K562 (cell line): ENCODE results near the gene KCNK3. TPM values are rescaled to one million over a fixed set of nuclear protein-coding genes. Genes with fewer than 3 reads are reported as not detected.

Source experiments
- DACH1 ChIP-seq: fragments of 450-650 bp; IDR thresholded peaks from 2 replicates; pipeline ENCODE4 v1.6.1; 2018; ENCODE audit not compliant: partially characterized antibody
- HES1 ChIP-seq: fragments of 450-650 bp; IDR thresholded peaks from 2 replicates; pipeline ENCODE4 v1.6.1; 2016; ENCODE audit warnings: low read depth, mild to moderate bottlenecking, moderate library complexity
- MBD2 ChIP-seq: sonication (generic); IDR thresholded peaks from 2 replicates; pipeline ENCODE4 v1.6.1; 2016; ENCODE audit warnings: low read depth, borderline replicate concordance
- POLR2B ChIP-seq: fragments of 450-650 bp; IDR thresholded peaks from 2 replicates; pipeline ENCODE4 v1.6.1; 2018; ENCODE audit warnings: low read depth; ENCODE audit not compliant: partially characterized antibody
- SP1 ChIP-seq: sonication (generic); formaldehyde crosslinking; IDR thresholded peaks from 2 replicates; pipeline ENCODE4 v1.8.1; 2022; ENCODE audit warnings: mild to moderate bottlenecking, missing genetic modification reagents
- SRSF9 ChIP-seq: fragments of 200-400 bp; formaldehyde crosslinking; IDR thresholded peaks from 2 replicates; pipeline ENCODE4 v1.6.1; 2017; ENCODE audit warnings: low read depth, low read length, borderline replicate concordance
- ZBED1 ChIP-seq: IDR thresholded peaks from 2 replicates; pipeline ENCODE4 v1.6.1; 2014
- ZBTB11 ChIP-seq, 3 experiments: fragments of 200-800 bp in 1 of 3; fragments of 250-450 bp in 1 of 3; fragments of 450-650 bp in 1 of 3; sonication (Bioruptor Pico) in 1 of 3; sonication (Bioruptor generic) in 1 of 3; formaldehyde crosslinking in 1 of 3; IDR thresholded peaks; 2 replicates each; pipeline versions ENCODE4 v1.6.1 to v1.8.0; 2016 to 2022; ENCODE audit warnings: mild to moderate bottlenecking in 2 of 3, missing genetic modification characterization in 2 of 3, missing compliant biosample characterization in 1 of 3, moderate library complexity in 1 of 3
- ZNF408 ChIP-seq: fragments of 250-450 bp; sonication (Bioruptor Pico); IDR thresholded peaks from 2 replicates; pipeline ENCODE4 v1.4.0; 2020; ENCODE audit warnings: low read depth, mild to moderate bottlenecking, moderate library complexity
- ZNF551 ChIP-seq: fragments of 250-450 bp; sonication (Bioruptor Pico); IDR thresholded peaks from 2 replicates; pipeline ENCODE4 v1.5.0; 2021; ENCODE audit warnings: mild to moderate bottlenecking, moderate library complexity
- polyA plus RNA-seq, 8 experiments: library from polyadenylated mRNA; depleted of rRNA in 4 of 8; stranded (reverse) in 5 of 8; unstranded in 3 of 8; fragments of >200 nt; fragmentation: Nextera tagmentation in 2 of 8; fragmentation: Illumina TruSeq in 1 of 8; extraction: Ambion mirVana in 2 of 8; extraction: Trizol in 1 of 8; gene quantifications; 2 replicates each; pipeline versions ENCODE4 v1.2.1 to v1.2.3, GENCODE V29; 2011 to 2014; ENCODE audit warnings: inconsistent platforms in 1 of 8, missing spikeins in 1 of 8
- total RNA-seq, 7 experiments: library from RNA; depleted of rRNA in 6 of 7; stranded (reverse); fragments of >200 nt in 6 of 7; fragmentation: Illumina TruSeq in 2 of 7; extraction: Trizol in 2 of 7; gene quantifications; 2 replicates each; pipeline versions ENCODE4 v1.2.1 to v1.2.3, GENCODE V29; 2011 to 2021; ENCODE audit warnings: low replicate concordance in 1 of 7
- TF ChIP-seq, protein P1 (sequence below): fragments of 450-650 bp; IDR thresholded peaks from 2 replicates; pipeline ENCODE4 v1.6.1; 2016; ENCODE audit warnings: mild to moderate bottlenecking, moderate library complexity
- TF ChIP-seq, protein P2 (sequence below): fragments of 250-450 bp; sonication (Bioruptor Pico); IDR thresholded peaks from 2 replicates; pipeline ENCODE4 v1.8.0; 2022; ENCODE audit warnings: inconsistent platforms, mild to moderate bottlenecking, moderate library complexity, borderline replicate concordance

Gene KCNK3
- total and polyA plus RNA-seq, 9 of the 15 experiments (the other 6 are each of a cell fraction or from before 2014, with no cell fraction given), result 0.01 to 0.20 (median 0.07) TPM; not detected in 5

GRCh38 chr2:26651470-26651771, 41.1 kb upstream of the KCNK3 start (continued):
- TF ChIP-seq, protein P1, sequence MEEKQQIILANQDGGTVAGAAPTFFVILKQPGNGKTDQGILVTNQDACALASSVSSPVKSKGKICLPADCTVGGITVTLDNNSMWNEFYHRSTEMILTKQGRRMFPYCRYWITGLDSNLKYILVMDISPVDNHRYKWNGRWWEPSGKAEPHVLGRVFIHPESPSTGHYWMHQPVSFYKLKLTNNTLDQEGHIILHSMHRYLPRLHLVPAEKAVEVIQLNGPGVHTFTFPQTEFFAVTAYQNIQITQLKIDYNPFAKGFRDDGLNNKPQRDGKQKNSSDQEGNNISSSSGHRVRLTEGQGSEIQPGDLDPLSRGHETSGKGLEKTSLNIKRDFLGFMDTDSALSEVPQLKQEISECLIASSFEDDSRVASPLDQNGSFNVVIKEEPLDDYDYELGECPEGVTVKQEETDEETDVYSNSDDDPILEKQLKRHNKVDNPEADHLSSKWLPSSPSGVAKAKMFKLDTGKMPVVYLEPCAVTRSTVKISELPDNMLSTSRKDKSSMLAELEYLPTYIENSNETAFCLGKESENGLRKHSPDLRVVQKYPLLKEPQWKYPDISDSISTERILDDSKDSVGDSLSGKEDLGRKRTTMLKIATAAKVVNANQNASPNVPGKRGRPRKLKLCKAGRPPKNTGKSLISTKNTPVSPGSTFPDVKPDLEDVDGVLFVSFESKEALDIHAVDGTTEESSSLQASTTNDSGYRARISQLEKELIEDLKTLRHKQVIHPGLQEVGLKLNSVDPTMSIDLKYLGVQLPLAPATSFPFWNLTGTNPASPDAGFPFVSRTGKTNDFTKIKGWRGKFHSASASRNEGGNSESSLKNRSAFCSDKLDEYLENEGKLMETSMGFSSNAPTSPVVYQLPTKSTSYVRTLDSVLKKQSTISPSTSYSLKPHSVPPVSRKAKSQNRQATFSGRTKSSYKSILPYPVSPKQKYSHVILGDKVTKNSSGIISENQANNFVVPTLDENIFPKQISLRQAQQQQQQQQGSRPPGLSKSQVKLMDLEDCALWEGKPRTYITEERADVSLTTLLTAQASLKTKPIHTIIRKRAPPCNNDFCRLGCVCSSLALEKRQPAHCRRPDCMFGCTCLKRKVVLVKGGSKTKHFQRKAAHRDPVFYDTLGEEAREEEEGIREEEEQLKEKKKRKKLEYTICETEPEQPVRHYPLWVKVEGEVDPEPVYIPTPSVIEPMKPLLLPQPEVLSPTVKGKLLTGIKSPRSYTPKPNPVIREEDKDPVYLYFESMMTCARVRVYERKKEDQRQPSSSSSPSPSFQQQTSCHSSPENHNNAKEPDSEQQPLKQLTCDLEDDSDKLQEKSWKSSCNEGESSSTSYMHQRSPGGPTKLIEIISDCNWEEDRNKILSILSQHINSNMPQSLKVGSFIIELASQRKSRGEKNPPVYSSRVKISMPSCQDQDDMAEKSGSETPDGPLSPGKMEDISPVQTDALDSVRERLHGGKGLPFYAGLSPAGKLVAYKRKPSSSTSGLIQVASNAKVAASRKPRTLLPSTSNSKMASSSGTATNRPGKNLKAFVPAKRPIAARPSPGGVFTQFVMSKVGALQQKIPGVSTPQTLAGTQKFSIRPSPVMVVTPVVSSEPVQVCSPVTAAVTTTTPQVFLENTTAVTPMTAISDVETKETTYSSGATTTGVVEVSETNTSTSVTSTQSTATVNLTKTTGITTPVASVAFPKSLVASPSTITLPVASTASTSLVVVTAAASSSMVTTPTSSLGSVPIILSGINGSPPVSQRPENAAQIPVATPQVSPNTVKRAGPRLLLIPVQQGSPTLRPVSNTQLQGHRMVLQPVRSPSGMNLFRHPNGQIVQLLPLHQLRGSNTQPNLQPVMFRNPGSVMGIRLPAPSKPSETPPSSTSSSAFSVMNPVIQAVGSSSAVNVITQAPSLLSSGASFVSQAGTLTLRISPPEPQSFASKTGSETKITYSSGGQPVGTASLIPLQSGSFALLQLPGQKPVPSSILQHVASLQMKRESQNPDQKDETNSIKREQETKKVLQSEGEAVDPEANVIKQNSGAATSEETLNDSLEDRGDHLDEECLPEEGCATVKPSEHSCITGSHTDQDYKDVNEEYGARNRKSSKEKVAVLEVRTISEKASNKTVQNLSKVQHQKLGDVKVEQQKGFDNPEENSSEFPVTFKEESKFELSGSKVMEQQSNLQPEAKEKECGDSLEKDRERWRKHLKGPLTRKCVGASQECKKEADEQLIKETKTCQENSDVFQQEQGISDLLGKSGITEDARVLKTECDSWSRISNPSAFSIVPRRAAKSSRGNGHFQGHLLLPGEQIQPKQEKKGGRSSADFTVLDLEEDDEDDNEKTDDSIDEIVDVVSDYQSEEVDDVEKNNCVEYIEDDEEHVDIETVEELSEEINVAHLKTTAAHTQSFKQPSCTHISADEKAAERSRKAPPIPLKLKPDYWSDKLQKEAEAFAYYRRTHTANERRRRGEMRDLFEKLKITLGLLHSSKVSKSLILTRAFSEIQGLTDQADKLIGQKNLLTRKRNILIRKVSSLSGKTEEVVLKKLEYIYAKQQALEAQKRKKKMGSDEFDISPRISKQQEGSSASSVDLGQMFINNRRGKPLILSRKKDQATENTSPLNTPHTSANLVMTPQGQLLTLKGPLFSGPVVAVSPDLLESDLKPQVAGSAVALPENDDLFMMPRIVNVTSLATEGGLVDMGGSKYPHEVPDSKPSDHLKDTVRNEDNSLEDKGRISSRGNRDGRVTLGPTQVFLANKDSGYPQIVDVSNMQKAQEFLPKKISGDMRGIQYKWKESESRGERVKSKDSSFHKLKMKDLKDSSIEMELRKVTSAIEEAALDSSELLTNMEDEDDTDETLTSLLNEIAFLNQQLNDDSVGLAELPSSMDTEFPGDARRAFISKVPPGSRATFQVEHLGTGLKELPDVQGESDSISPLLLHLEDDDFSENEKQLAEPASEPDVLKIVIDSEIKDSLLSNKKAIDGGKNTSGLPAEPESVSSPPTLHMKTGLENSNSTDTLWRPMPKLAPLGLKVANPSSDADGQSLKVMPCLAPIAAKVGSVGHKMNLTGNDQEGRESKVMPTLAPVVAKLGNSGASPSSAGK, result no peak
- TF ChIP-seq SP1 (CRISPR knock-in tag) (no peak), ZBED1 (no peak), ZNF551 (CRISPR knock-in tag) (no peak), DACH1 (no peak), SRSF9 (no peak), POLR2B (no peak), ZBTB11 (CRISPR knock-in tag; IDR thresholded peaks at IDR 0.05) (no peak), MBD2 (no peak), HES1 (no peak), ZNF408 (no peak)
- TF ChIP-seq, protein P2, sequence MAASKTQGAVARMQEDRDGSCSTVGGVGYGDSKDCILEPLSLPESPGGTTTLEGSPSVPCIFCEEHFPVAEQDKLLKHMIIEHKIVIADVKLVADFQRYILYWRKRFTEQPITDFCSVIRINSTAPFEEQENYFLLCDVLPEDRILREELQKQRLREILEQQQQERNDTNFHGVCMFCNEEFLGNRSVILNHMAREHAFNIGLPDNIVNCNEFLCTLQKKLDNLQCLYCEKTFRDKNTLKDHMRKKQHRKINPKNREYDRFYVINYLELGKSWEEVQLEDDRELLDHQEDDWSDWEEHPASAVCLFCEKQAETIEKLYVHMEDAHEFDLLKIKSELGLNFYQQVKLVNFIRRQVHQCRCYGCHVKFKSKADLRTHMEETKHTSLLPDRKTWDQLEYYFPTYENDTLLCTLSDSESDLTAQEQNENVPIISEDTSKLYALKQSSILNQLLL (CRISPR knock-in tag), result no peak
